ENCODE measurements around the gene RNFT2.

Gene RNFT2

DNA sequence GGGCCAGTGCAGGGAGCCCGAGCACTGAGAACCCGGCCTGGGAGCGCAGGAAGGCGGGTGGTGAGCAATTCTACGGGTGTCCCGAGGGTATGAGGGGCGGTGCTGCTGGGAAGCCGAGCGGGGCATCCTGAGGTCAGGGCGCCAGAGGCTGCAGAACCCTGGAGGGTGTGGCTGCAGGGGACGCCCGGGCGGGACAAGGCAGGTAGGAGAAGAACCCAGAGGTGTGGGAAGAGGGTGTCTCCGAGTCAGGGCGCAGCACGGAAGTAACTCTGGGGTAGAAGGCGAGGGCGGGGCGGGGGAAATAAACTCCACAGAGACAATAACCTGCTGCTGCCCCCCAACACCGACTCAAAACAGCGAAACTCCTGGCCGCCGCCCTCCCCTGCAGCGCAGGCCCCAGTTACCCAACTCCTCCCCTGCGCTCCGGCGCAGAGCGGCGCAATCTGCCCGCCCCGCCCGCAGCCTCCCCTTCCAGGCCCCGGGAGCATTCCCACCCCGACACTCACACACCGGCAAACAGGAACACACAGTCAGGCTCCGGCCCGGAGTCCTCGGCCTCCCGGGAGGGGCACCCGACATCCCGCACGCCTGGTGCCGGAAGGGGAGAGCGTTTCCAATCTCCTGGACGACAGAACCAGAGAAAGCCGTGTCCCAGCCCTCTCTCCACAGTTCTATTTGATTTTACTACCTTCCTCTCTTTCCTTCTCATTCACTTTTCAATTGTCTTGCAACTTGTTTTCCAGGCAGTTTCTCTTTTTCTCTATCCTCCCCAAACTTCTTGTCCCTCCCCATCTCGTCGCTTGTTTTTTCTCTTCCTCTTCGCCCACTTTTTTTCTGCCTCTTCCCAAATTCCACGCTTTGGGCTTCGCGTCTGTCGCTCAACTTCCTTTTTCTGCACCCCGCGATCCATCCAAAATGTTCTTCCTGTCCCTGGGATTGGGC lies 140.7 kb downstream of the RNFT2 start:
- DNase-seq (ENCODE audit: low read depth in 2 of 2) = no peak

DNA sequence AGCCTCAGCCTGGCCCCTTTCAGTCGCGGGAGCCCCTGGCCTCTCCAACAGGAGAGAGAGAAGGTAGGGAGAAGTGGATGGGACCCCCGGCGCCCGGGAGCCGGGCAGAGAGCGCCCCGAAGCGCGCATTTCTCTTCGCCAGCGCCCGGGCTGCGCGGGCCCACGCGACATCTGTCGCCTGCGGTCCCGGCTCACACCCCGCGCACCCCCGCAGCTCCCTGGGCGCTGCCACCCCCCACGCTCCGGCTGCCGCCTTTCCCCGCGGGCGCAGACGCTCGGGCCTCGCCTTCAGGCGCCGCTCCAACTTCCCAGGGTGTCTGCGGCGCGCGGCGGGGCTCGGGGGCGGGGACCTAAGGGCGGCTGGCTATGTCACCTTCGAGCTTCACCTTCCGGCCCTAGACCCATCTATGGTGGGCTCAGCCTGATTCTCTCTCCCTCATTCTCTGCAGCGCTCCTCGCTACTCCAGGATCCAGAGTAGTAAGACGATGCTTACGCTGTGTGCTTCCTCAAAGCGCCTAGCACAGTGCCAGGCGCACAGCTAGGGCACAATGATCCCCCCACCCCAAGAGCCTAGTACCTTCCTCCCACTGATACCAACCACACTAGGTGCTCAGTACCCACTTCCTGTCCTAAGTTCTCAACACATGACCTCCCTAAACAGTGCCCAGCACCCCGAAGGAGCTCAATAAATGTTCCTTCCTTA lies 141.5 kb downstream of the RNFT2 start:
- no peak for DNase-seq (ENCODE audit: low read depth in 2 of 2)

DNA sequence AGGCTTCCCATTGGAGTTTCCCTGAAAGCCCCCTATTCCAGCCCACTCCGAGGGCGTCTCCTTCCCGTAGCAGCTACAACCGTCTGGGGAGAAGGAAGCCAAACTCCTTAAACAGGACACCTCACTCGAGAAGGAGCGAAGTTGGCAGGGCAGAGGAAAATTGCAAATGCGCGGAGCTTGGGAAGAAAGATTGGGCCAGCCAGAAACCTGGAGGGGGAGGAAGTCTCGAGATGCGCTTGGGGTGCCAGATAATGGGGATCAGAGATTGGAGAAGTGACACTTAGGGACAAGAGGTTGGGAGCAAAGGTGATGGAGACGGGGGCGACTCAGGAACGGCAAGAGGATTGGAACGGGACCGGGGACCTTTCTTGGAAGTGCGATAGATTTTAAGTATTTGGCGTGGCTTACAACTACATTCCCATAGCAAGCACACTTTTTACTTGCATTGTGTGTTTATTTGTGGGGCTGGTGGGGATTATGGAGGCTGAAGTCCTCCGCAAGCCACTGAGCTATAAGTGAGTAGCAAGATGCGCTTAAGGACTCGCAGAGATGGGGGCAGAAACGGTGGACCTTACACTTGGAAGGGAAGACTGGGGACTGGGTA lies 142.2 kb downstream of the RNFT2 start:
- no peak for DNase-seq (ENCODE audit: low read depth in 2 of 2)

- DNase-seq (ENCODE audit: low read depth in 2 of 2) = no peak
These were observed 142.8 kb downstream of the RNFT2 start for GRCh38 chr12:116880817-116881324.

DNA sequence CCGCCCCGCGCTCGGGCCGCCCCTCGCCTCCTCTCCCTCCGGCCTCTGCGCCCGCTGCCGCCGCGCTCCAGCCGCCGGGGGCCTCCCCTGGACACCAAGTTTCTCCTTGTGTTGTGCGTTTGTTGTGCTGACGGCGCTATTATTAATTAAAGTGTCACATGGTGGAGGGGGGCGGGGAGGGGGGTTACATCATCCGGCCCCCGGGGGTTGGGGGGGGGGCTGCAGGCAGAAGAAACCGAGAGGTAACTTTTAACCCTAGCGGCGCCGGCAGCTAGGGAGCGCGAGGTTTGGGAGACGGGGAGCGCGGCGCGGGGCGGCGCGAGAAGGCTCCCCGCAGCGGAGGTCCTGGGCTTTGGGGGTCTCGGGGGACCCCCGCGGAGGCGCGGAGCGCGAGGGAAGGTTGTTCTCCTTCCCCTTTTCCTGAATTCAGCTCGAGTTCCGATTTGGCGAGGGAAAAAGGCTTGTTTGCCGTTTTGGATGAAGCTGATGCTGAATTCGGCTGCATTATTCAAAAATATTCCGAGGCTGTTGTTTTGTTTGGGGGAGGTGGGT lies 143.3 kb downstream of the RNFT2 start, which contains the start of gene HRK:
Gene HRK (minus strand): TSS at position 117 of the 552 bp plus-strand sequence. CDS start 134 bp downstream, outside the sequence.
- DNase-seq (ENCODE audit: low read depth in 2 of 2) = no peak

GRCh38 chr12:116881877-116882507 lies 143.9 kb downstream of the RNFT2 start:
- DNase-seq (ENCODE audit: low read depth in 2 of 2) = no peak

- no peak for DNase-seq (ENCODE audit: low read depth in 2 of 2)
These were observed 144.6 kb downstream of the RNFT2 start for GRCh38 chr12:116882742-116883141.

DNA sequence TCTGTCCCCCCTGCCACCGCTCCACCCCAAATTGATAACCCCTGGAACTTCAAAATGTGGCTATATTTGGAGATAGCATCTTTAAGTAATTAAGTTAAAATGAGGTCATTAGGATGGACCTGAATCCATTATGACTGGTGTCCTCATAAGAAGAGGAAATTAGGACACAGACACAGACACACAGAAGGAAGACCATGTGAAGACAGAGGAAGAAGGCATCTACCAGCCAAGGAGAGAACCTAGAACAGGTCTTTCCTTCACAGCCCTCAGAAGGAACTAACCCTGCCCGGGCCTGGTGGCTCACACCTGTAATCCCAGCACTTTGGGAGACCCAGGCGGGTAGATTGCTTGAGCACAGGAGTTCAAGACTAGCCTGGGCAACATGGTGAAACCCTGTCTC lies 146.8 kb downstream of the RNFT2 start:
- DNase-seq (ENCODE audit: low read depth in 2 of 2) = no peak

GRCh38 chr12:116885491-116885890 lies 147.4 kb downstream of the RNFT2 start:
- DNase-seq (ENCODE audit: low read depth in 2 of 2) = no peak

DNA sequence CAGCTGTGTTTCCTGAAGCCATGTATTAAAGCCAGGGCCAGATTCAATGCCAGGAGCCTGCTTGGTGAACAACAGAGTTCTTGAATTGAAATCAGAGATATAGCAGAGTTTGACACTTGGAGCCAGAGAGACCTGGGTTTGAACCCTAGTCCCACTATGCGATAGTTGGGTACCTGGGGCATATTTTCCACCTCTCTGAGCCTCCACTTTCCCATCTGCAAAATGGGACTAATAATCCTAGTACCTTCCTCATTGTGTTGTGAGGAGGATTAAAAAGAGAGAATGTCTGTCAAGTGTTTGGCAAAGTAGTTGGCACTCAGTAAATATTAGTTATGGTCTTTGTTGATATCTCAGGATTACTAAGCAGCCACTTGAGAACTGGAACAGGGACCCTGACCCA lies 149.1 kb downstream of the RNFT2 start:
- DNase-seq (ENCODE audit: low read depth in 2 of 2) = no peak

GRCh38 chr12:116887897-116888296 lies 149.8 kb downstream of the RNFT2 start:
- DNase-seq (ENCODE audit: low read depth in 2 of 2) = no peak

DNA sequence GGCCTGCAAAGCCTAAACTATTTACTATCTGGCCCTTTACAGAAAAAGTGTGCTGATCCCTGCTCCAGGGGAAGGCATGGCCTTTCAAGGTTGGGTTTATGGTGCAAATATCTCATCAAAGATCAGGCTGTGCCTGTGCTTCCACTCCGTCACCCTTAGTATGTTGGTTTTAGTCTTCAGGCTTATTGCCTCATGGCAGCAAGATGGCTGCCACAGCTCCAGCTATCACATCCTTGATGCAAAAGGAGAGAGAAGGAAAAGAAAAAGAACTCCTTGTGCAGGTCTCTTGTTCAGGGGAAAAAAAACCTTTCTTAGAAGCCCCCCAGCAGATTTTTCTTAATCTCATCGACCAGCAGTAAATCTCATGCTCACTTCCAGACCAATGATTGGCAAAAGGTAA lies 152.2 kb downstream of the RNFT2 start:
- DNase-seq (ENCODE audit: low read depth in 2 of 2) = no peak

DNA sequence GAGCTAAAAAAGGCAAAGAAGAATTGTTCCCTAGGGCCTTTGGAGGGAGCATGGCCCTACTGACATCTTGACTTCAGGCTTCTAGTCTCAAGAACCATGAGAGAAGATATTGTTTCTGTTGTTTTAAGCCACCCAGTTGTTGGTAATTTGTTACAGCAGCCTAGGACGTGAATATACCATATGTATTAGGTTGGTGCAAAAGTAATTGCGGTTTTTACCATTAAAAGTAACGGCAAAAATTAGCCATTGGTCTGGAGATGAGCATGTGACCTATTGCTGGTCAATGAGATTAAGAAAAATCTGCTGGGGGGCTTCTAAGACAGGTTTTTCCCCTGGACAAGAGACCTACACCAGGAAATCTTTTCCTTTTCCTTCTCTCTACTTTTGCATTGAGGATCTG lies 152.9 kb downstream of the RNFT2 start:
- no peak for DNase-seq (ENCODE audit: low read depth in 2 of 2)

- DNase-seq (ENCODE audit: low read depth in 2 of 2) = no peak
These were observed 154.4 kb downstream of the RNFT2 start for GRCh38 chr12:116892349-116893140.

- DNase-seq (ENCODE audit: low read depth in 2 of 2) = no peak
These were observed 156.8 kb downstream of the RNFT2 start for GRCh38 chr12:116894913-116895312.

GRCh38 chr12:116896411-116896924 lies 158.4 kb downstream of the RNFT2 start:
- no peak for DNase-seq (ENCODE audit: low read depth in 2 of 2)

GRCh38 chr12:116897476-116897875 lies 159.4 kb downstream of the RNFT2 start:
- no peak for DNase-seq (ENCODE audit: low read depth in 2 of 2)

DNA sequence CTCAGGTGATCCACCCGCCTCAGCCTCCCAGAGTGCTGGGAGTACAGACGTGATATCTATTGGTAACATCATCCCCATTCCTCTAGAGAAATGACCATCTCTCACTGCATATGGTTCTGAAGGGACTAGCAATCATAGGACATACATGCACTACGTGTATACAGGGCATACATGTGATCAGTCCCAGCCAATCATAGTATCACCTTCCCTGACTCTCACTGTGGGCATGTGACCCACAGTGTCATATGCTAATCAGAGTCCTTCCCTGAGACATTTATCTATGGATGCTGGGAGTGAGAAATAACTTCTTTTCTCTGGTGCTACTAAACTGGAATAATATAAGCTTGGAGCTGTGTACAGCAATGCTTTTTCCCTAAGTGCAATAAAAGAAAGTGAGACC lies 160.6 kb downstream of the RNFT2 start:
- DNase-seq (ENCODE audit: low read depth in 2 of 2) = no peak

- no peak for DNase-seq (ENCODE audit: low read depth in 2 of 2)
These were observed 163.5 kb downstream of the RNFT2 start for GRCh38 chr12:116901612-116902011.

Data from stimulated activated CD4-positive, alpha-beta T cell treated with anti-CD3 and anti-CD28 coated beads, Interleukin-1b, Interleukin-23, amount 100 ng/mL, for 1 hour (primary cell).